GM23338 (cell line): Measurements from ENCODE around the gene FAM47B. TPM values are rescaled to one million over a fixed set of nuclear protein-coding genes. Genes with fewer than 3 reads are reported as not detected.

ENCODE experiments used
- ATAC-seq: fragments of 200-7000 bp; cut with Tn5 transposase; 3 replicates; pipeline ENCODE4 v1.9.1; 2020
- DNase-seq: peaks from one replicate; pipeline ENCODE4 v3.0.0-alpha.2; 2015; ENCODE audit warnings: low spot score
- H2AFZ ChIP-seq: fragments of 200-600 bp; sonication (generic); 2 replicates; pipeline ENCODE4 v1.8.0; 2016; ENCODE audit warnings: antibody characterized with exemption, mild to moderate bottlenecking, moderate library complexity
- H3F3A ChIP-seq: fragments of 200-600 bp; sonication (generic); replicated peaks from 2 replicates; pipeline ENCODE4 v1.8.0; 2017; ENCODE audit warnings: antibody characterized with exemption, mixed run types, low read depth
- H3K27ac ChIP-seq: fragments of 200-600 bp; sonication (generic); 2 replicates; pipeline ENCODE4 v1.6.1; 2016; ENCODE audit warnings: low read depth
- H3K27me3 ChIP-seq: fragments of 200-600 bp; sonication (generic); 2 replicates; pipeline ENCODE4 v1.8.0; 2016; ENCODE audit warnings: mild to moderate bottlenecking, mixed run types, moderate library complexity; ENCODE audit not compliant: insufficient read depth
- H3K36me3 ChIP-seq: fragments of 200-600 bp; sonication (generic); 2 replicates; pipeline ENCODE4 v1.8.0; 2016; ENCODE audit warnings: mild to moderate bottlenecking; ENCODE audit not compliant: insufficient read depth
- H3K4me1 ChIP-seq: fragments of 200-600 bp; sonication (generic); 2 replicates; pipeline ENCODE4 v1.8.0; 2016; ENCODE audit warnings: mild to moderate bottlenecking, moderate library complexity; ENCODE audit not compliant: insufficient read depth
- H3K4me2 ChIP-seq: fragments of 200-600 bp; sonication (generic); 2 replicates; pipeline ENCODE4 v1.7.1; 2017; ENCODE audit warnings: mixed run types
- H3K4me3 ChIP-seq: fragments of 200-600 bp; sonication (generic); 2 replicates; pipeline ENCODE4 v1.6.1; 2016; ENCODE audit warnings: mixed run types
- H3K79me2 ChIP-seq: fragments of 200-600 bp; sonication (generic); replicated peaks from 2 replicates; pipeline ENCODE4 v1.8.0; 2017; ENCODE audit warnings: mild to moderate bottlenecking; ENCODE audit not compliant: insufficient read depth
- H3K9me2 ChIP-seq: fragments of 200-600 bp; sonication (generic); 2 replicates; pipeline ENCODE4 v1.8.0; 2017; ENCODE audit not compliant: insufficient read depth
- H4K20me1 ChIP-seq: fragments of 200-600 bp; sonication (generic); replicated peaks from 2 replicates; pipeline ENCODE4 v1.8.0; 2017; ENCODE audit warnings: mild to moderate bottlenecking; ENCODE audit not compliant: insufficient read depth
- H3K27ac Mint-ChIP-seq: 2 replicates; pipeline ENCODE4 v1.8.0; 2020; ENCODE audit warnings: inconsistent platforms, mild to moderate bottlenecking, moderate library complexity, mixed read lengths
- H3K27me3 Mint-ChIP-seq: 3 replicates; pipeline ENCODE4 v1.8.0; 2022; ENCODE audit warnings: low read depth, mild to moderate bottlenecking, moderate library complexity, mixed read lengths, inconsistent platforms; ENCODE audit not compliant: insufficient read depth, poor library complexity
- H3K36me3 Mint-ChIP-seq: 3 replicates; pipeline ENCODE4 v1.8.0; 2021; ENCODE audit warnings: low read depth, mild to moderate bottlenecking, inconsistent platforms, moderate library complexity, mixed read lengths
- H3K4me1 Mint-ChIP-seq: 3 replicates; pipeline ENCODE4 v1.8.0; 2020; ENCODE audit warnings: mild to moderate bottlenecking, inconsistent platforms, mixed read lengths
- H3K4me3 Mint-ChIP-seq: 3 replicates; pipeline ENCODE4 v1.8.0; 2021; ENCODE audit warnings: moderate library complexity, mild to moderate bottlenecking, inconsistent platforms, mixed read lengths
- H3K9me3 Mint-ChIP-seq: 3 replicates; pipeline ENCODE4 v1.8.0; 2020; ENCODE audit warnings: moderate library complexity, mild to moderate bottlenecking, inconsistent platforms, mixed read lengths
- CREB1 ChIP-seq: fragments of 250-450 bp; sonication (Bioruptor Pico); IDR thresholded peaks from 2 replicates; pipeline ENCODE4 v1.5.0; 2020; ENCODE audit warnings: low read depth, mild to moderate bottlenecking, moderate library complexity
- EZH2 ChIP-seq: fragments of 200-600 bp; sonication (generic); IDR thresholded peaks from one replicate; pipeline ENCODE4 v1.8.0; 2017; ENCODE audit warnings: antibody characterized with exemption, mild to moderate bottlenecking, low read depth; ENCODE audit not compliant: unreplicated experiment
- EZH2phosphoT487 ChIP-seq: fragments of 200-600 bp; sonication (generic); IDR thresholded peaks from one replicate; pipeline ENCODE4 v1.8.1; 2018; ENCODE audit warnings: antibody characterized with exemption; ENCODE audit not compliant: unreplicated experiment
- JUNB ChIP-seq: IDR thresholded peaks from one replicate; pipeline ENCODE4 v1.6.1; 2016; ENCODE audit warnings: antibody characterized with exemption; ENCODE audit not compliant: unreplicated experiment
- NANOG ChIP-seq: IDR thresholded peaks from 2 replicates; pipeline ENCODE4 v1.6.1; 2016; ENCODE audit warnings: antibody characterized with exemption, borderline replicate concordance
- POLR2AphosphoS5 ChIP-seq: IDR thresholded peaks from 2 replicates; pipeline ENCODE4 v1.6.1; 2016; ENCODE audit warnings: antibody characterized with exemption, low read depth
- STAT1 ChIP-seq: IDR thresholded peaks from one replicate; pipeline ENCODE4 v1.6.1; 2016; ENCODE audit warnings: antibody characterized with exemption; ENCODE audit not compliant: unreplicated experiment
- ZNF114 ChIP-seq: fragments of 250-450 bp; sonication (Bioruptor Pico); IDR thresholded peaks from 2 replicates; pipeline ENCODE4 v1.5.0; 2020; ENCODE audit warnings: mild to moderate bottlenecking, moderate library complexity
- ZNF331 ChIP-seq: fragments of 250-450 bp; sonication (Bioruptor Pico); IDR thresholded peaks from 2 replicates; pipeline ENCODE4 v1.5.0; 2020; ENCODE audit warnings: low read depth, mild to moderate bottlenecking, moderate library complexity
- polyA plus RNA-seq: library from polyadenylated mRNA; unstranded; fragments of >200 nt; fragmentation: Nextera tagmentation; extraction: Ambion mirVana; gene quantifications from 2 replicates; pipeline ENCODE4 v1.2.1, GENCODE V29; 2016
- total RNA-seq: library from RNA; depleted of rRNA; stranded (reverse); fragments of >200 nt; shearing (Covaris generic); gene quantifications from 2 replicates; pipeline ENCODE4 v1.2.3, GENCODE V29; 2014
- TF ChIP-seq, protein P1 (sequence below), 2 experiments: fragments of 200-600 bp in 1 of 2; sonication (generic) in 1 of 2; conservative IDR thresholded peaks; 2 replicates each; pipeline versions ENCODE4 v1.5.1 to v1.6.1; 2016 to 2017; ENCODE audit warnings: antibody characterized with exemption in 2 of 2, low read depth in 2 of 2, mild to moderate bottlenecking in 2 of 2, moderate library complexity in 1 of 2
- TF ChIP-seq, protein P2 (sequence below): IDR thresholded peaks from 2 replicates; pipeline ENCODE4 v1.6.1; 2016; ENCODE audit warnings: antibody characterized with exemption
- TF ChIP-seq, protein P3 (sequence below): IDR thresholded peaks from one replicate; pipeline ENCODE4 v1.6.1; 2018; ENCODE audit warnings: antibody characterized with exemption; ENCODE audit not compliant: unreplicated experiment
- TF ChIP-seq, protein P4 (sequence below): fragments of 250-450 bp; sonication (Bioruptor Pico); IDR thresholded peaks from 2 replicates; pipeline ENCODE4 v1.5.0; 2020; ENCODE audit warnings: mild to moderate bottlenecking, moderate library complexity

FAM47B gene
- total and polyA plus RNA-seq, 2 experiments from 2014 or later, result not detected

DNA sequence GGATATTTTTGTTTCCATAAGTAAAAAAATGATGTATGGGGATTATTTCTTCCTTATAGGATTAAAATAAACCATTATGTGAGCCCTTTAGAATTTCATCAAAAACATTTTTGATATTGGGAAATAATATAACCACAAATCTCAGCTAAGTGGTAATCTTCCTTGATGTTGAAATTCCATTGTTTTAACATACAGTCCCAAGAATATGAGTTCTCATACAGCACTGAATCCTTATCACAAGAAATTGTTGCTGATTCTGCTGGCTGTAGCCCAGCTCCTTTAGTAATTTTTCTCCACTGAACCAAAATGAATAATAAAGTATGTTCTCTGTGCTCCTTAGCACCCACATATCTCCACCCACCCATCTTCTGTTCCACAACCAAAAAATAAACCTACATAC, 41.9 kb upstream of the FAM47B start:
- no peaks in the 10 kb centered on the region for H3K27me3 ChIP-seq
- TF ChIP-seq NANOG, result no peak
- TF ChIP-seq, protein P1, sequence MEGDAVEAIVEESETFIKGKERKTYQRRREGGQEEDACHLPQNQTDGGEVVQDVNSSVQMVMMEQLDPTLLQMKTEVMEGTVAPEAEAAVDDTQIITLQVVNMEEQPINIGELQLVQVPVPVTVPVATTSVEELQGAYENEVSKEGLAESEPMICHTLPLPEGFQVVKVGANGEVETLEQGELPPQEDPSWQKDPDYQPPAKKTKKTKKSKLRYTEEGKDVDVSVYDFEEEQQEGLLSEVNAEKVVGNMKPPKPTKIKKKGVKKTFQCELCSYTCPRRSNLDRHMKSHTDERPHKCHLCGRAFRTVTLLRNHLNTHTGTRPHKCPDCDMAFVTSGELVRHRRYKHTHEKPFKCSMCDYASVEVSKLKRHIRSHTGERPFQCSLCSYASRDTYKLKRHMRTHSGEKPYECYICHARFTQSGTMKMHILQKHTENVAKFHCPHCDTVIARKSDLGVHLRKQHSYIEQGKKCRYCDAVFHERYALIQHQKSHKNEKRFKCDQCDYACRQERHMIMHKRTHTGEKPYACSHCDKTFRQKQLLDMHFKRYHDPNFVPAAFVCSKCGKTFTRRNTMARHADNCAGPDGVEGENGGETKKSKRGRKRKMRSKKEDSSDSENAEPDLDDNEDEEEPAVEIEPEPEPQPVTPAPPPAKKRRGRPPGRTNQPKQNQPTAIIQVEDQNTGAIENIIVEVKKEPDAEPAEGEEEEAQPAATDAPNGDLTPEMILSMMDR (conservative IDR thresholded peaks at IDR 0.05; ENCODE audit: low read depth in 2 of 2), result no peak
- TF ChIP-seq STAT1, result no peak
- TF ChIP-seq EZH2phosphoT487, result no peak
- TF ChIP-seq POLR2AphosphoS5, result no peak
- no peak for TF ChIP-seq CREB1 (CRISPR knock-in tag)
- TF ChIP-seq, protein P2, sequence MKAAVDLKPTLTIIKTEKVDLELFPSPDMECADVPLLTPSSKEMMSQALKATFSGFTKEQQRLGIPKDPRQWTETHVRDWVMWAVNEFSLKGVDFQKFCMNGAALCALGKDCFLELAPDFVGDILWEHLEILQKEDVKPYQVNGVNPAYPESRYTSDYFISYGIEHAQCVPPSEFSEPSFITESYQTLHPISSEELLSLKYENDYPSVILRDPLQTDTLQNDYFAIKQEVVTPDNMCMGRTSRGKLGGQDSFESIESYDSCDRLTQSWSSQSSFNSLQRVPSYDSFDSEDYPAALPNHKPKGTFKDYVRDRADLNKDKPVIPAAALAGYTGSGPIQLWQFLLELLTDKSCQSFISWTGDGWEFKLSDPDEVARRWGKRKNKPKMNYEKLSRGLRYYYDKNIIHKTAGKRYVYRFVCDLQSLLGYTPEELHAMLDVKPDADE, result no peak
- TF ChIP-seq, protein P3, sequence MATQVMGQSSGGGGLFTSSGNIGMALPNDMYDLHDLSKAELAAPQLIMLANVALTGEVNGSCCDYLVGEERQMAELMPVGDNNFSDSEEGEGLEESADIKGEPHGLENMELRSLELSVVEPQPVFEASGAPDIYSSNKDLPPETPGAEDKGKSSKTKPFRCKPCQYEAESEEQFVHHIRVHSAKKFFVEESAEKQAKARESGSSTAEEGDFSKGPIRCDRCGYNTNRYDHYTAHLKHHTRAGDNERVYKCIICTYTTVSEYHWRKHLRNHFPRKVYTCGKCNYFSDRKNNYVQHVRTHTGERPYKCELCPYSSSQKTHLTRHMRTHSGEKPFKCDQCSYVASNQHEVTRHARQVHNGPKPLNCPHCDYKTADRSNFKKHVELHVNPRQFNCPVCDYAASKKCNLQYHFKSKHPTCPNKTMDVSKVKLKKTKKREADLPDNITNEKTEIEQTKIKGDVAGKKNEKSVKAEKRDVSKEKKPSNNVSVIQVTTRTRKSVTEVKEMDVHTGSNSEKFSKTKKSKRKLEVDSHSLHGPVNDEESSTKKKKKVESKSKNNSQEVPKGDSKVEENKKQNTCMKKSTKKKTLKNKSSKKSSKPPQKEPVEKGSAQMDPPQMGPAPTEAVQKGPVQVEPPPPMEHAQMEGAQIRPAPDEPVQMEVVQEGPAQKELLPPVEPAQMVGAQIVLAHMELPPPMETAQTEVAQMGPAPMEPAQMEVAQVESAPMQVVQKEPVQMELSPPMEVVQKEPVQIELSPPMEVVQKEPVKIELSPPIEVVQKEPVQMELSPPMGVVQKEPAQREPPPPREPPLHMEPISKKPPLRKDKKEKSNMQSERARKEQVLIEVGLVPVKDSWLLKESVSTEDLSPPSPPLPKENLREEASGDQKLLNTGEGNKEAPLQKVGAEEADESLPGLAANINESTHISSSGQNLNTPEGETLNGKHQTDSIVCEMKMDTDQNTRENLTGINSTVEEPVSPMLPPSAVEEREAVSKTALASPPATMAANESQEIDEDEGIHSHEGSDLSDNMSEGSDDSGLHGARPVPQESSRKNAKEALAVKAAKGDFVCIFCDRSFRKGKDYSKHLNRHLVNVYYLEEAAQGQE, result no peak
- no peak for TF ChIP-seq ZNF114 (CRISPR knock-in tag)
- no peak for TF ChIP-seq JUNB
- TF ChIP-seq ZNF331 (CRISPR knock-in tag), result no peak
- TF ChIP-seq EZH2, result no peak
- TF ChIP-seq, protein P4, sequence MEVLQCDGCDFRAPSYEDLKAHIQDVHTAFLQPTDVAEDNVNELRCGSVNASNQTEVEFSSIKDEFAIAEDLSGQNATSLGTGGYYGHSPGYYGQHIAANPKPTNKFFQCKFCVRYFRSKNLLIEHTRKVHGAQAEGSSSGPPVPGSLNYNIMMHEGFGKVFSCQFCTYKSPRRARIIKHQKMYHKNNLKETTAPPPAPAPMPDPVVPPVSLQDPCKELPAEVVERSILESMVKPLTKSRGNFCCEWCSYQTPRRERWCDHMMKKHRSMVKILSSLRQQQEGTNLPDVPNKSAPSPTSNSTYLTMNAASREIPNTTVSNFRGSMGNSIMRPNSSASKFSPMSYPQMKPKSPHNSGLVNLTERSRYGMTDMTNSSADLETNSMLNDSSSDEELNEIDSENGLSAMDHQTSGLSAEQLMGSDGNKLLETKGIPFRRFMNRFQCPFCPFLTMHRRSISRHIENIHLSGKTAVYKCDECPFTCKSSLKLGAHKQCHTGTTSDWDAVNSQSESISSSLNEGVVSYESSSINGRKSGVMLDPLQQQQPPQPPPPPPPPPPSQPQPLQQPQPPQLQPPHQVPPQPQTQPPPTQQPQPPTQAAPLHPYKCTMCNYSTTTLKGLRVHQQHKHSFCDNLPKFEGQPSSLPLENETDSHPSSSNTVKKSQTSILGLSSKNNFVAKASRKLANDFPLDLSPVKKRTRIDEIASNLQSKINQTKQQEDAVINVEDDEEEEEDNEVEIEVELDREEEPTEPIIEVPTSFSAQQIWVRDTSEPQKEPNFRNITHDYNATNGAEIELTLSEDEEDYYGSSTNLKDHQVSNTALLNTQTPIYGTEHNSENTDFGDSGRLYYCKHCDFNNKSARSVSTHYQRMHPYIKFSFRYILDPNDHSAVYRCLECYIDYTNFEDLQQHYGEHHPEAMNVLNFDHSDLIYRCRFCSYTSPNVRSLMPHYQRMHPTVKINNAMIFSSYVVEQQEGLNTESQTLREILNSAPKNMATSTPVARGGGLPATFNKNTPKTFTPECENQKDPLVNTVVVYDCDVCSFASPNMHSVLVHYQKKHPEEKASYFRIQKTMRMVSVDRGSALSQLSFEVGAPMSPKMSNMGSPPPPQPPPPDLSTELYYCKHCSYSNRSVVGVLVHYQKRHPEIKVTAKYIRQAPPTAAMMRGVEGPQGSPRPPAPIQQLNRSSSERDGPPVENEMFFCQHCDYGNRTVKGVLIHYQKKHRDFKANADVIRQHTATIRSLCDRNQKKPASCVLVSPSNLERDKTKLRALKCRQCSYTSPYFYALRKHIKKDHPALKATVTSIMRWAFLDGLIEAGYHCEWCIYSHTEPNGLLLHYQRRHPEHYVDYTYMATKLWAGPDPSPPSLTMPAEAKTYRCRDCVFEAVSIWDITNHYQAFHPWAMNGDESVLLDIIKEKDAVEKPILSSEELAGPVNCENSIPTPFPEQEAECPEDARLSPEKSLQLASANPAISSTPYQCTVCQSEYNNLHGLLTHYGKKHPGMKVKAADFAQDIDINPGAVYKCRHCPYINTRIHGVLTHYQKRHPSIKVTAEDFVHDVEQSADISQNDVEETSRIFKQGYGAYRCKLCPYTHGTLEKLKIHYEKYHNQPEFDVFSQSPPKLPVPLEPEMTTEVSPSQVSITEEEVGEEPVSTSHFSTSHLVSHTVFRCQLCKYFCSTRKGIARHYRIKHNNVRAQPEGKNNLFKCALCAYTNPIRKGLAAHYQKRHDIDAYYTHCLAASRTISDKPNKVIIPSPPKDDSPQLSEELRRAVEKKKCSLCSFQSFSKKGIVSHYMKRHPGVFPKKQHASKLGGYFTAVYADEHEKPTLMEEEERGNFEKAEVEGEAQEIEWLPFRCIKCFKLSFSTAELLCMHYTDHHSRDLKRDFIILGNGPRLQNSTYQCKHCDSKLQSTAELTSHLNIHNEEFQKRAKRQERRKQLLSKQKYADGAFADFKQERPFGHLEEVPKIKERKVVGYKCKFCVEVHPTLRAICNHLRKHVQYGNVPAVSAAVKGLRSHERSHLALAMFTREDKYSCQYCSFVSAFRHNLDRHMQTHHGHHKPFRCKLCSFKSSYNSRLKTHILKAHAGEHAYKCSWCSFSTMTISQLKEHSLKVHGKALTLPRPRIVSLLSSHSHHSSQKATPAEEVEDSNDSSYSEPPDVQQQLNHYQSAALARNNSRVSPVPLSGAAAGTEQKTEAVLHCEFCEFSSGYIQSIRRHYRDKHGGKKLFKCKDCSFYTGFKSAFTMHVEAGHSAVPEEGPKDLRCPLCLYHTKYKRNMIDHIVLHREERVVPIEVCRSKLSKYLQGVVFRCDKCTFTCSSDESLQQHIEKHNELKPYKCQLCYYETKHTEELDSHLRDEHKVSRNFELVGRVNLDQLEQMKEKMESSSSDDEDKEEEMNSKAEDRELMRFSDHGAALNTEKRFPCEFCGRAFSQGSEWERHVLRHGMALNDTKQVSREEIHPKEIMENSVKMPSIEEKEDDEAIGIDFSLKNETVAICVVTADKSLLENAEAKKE (CRISPR knock-in tag), result no peak

More for the DNA sequence above, 41.9 kb upstream of the FAM47B start:
- no peaks in the 10 kb centered on the region for H3K9me3 Mint-ChIP-seq
- Histone ChIP-seq H3K36me3 (no peaks in the 10 kb centered on the region), H3K9me2 (no peaks in the 10 kb centered on the region), H4K20me1 (no peaks in the 10 kb centered on the region), H2AFZ (no peak overlapping the region), H3K4me2 (no peak overlapping the region), H3F3A (no peaks in the 10 kb centered on the region), H3K27ac (no peak overlapping the region), H3K4me3 (no peak overlapping the region), H3K79me2 (no peaks in the 10 kb centered on the region), H3K4me1 (no peaks in the 10 kb centered on the region)
- H3K27ac Mint-ChIP-seq, result no peak overlapping the region
- no peak for DNase-seq
- no peaks in the 10 kb centered on the region for H3K4me1 Mint-ChIP-seq
- no peaks in the 10 kb centered on the region for H3K27me3 Mint-ChIP-seq
- no peak overlapping the region for H3K4me3 Mint-ChIP-seq
- ATAC-seq, result no peak
- H3K36me3 Mint-ChIP-seq, result no peaks in the 10 kb centered on the region
